Progenitor cell of endocrine pancreas (in vitro differentiated cells): ENCODE results near the gene HES2. TPM values are rescaled to one million over a fixed set of nuclear protein-coding genes. Genes with fewer than 3 reads are reported as not detected.

Experiments
- DNase-seq: peaks from one replicate; pipeline ENCODE4 v3.0.0; 2021; ENCODE audit warnings: low spot score; ENCODE audit not compliant: unreplicated experiment
- H3K27ac Mint-ChIP-seq: 2 replicates; pipeline ENCODE4 v1.8.0; 2021; ENCODE audit warnings: mild to moderate bottlenecking, moderate library complexity, mixed read lengths
- H3K27me3 Mint-ChIP-seq: 2 replicates; pipeline ENCODE4 v1.8.0; 2021; ENCODE audit warnings: mixed read lengths
- H3K36me3 Mint-ChIP-seq: 2 replicates; pipeline ENCODE4 v1.8.0; 2022; ENCODE audit warnings: mixed read lengths; ENCODE audit not compliant: insufficient read depth
- H3K4me1 Mint-ChIP-seq: 2 replicates; pipeline ENCODE4 v1.8.0; 2021; ENCODE audit warnings: low read depth, mixed read lengths
- H3K4me3 Mint-ChIP-seq: 2 replicates; pipeline ENCODE4 v1.8.0; 2021; ENCODE audit warnings: low read depth, mild to moderate bottlenecking, moderate library complexity, mixed read lengths
- H3K9me3 Mint-ChIP-seq: 2 replicates; pipeline ENCODE4 v1.8.0; 2021; ENCODE audit warnings: low read depth, mixed read lengths
- total RNA-seq: library from RNA; stranded (reverse); gene quantifications from 2 replicates; pipeline ENCODE4 v1.2.1, GENCODE V29; 2021
- TF ChIP-seq, protein P1 (sequence below): fragments of 200-600 bp; sonication (generic); IDR thresholded peaks from one replicate; pipeline ENCODE4 v1.5.0; 2021; ENCODE audit warnings: antibody characterized with exemption, mild to moderate bottlenecking; ENCODE audit not compliant: unreplicated experiment

HES2 gene
- total RNA-seq, 1 donor from 2014 or later: 0.12 TPM

- TF ChIP-seq, protein P1, sequence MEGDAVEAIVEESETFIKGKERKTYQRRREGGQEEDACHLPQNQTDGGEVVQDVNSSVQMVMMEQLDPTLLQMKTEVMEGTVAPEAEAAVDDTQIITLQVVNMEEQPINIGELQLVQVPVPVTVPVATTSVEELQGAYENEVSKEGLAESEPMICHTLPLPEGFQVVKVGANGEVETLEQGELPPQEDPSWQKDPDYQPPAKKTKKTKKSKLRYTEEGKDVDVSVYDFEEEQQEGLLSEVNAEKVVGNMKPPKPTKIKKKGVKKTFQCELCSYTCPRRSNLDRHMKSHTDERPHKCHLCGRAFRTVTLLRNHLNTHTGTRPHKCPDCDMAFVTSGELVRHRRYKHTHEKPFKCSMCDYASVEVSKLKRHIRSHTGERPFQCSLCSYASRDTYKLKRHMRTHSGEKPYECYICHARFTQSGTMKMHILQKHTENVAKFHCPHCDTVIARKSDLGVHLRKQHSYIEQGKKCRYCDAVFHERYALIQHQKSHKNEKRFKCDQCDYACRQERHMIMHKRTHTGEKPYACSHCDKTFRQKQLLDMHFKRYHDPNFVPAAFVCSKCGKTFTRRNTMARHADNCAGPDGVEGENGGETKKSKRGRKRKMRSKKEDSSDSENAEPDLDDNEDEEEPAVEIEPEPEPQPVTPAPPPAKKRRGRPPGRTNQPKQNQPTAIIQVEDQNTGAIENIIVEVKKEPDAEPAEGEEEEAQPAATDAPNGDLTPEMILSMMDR: no peak
- Mint-ChIP-seq H3K27ac (peak within 1 kb of the TSS; percentile 99), H3K9me3 (no peaks in the 10 kb centered on the region)
These were observed 26.1 kb downstream of the HES2 start, which contains the start of gene ACOT7 for GRCh38 chr1:6393400-6394187. ACOT7 (minus strand) TSS chr1:6393767; CDS start chr1:6393399, 368 bp downstream.

DNA sequence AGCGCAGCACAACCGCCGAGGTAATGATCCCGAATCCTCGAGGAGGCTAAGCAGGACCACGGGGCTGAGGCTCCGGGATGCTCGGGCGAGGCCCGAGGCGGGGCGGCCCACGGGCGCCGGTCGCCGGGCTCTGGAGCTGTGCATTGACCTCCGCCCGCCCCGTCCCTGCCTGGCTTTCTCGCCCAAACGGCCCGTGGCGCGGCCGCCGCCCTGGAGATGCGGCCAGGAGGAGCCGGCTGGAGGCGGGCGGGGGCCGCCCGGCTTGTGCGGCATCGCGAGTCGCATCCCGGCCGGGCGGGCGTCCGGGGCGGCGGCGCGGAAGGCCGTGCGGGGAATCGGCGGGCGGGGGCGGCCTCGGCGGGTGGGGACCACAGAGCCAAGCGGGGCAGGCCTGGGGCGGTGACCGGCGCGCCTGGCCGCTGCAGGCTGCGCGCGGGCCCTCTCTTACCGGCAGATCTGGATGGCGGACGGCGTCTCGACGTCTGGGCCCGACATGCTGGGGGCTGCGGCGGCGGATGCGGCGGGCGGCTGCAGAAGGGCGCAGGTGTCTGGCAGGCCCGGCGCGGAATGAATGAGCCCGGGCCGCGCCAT, 26.8 kb downstream of the HES2 start:
- no peaks in the 10 kb centered on the region for H3K36me3 Mint-ChIP-seq
- H3K4me3 Mint-ChIP-seq: peak overlapping the region; percentile 78
- TF ChIP-seq, protein P1: no peak
- H3K27ac Mint-ChIP-seq: no peak overlapping the region
- peaks cover 9% of the 10 kb centered on the region for H3K4me1 Mint-ChIP-seq
- no peaks in the 10 kb centered on the region for H3K9me3 Mint-ChIP-seq
- DNase-seq: peak; percentile 18
- peaks cover 21% of the 10 kb centered on the region for H3K27me3 Mint-ChIP-seq

More at GRCh38 chr1:6393400-6394187, 26.1 kb downstream of the HES2 start, which contains the start of gene ACOT7:
- peak; percentile 67 for DNase-seq
- Mint-ChIP-seq H3K36me3 (no peaks in the 10 kb centered on the region), H3K4me3 (peak within 1 kb of the TSS; percentile 82), H3K27me3 (peaks cover 24% of the 10 kb centered on the region), H3K4me1 (peaks cover 9% of the 10 kb centered on the region)

- peaks cover 14% of the 10 kb centered on the region for H3K27me3 Mint-ChIP-seq
- peak overlapping the region; percentile 87 for H3K27ac Mint-ChIP-seq
- no peaks in the 10 kb centered on the region for H3K9me3 Mint-ChIP-seq
- H3K36me3 Mint-ChIP-seq: no peaks in the 10 kb centered on the region
- no peak for DNase-seq
- TF ChIP-seq, protein P1: no peak
- peak overlapping the region; percentile 77 for H3K4me3 Mint-ChIP-seq
- peaks cover 9% of the 10 kb centered on the region for H3K4me1 Mint-ChIP-seq
These were observed 27.5 kb downstream of the HES2 start for GRCh38 chr1:6391951-6392808.

DNA sequence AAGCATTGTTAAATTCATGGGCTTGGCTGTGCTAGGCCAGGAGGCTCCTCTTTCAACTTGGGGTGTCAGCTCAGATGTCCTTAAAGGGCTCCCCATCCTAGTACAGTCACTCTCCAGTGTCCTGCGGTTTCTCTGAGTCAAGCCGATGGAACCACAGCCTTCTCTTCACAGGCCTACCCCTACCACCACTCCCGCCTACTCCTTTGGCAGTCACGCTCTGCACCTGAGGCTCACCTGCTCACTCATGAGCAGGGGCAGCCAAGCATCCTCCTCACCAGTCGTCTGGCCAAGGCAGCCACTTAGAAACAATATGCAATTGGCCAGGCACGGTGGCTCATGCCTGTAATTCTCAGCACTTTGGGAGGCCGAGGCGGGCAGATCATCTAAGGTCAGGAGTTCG, 29.7 kb downstream of the HES2 start:
- Mint-ChIP-seq H3K36me3 (no peaks in the 10 kb centered on the region), H3K27me3 (peaks cover 8% of the 10 kb centered on the region), H3K9me3 (no peaks in the 10 kb centered on the region), H3K4me3 (no peak overlapping the region), H3K27ac (peak overlapping the region; percentile 25), H3K4me1 (peaks cover 12% of the 10 kb centered on the region)
- no peak for DNase-seq
- TF ChIP-seq, protein P1: no peak
